DND-41 (cell line): Measurements from ENCODE around the gene HOXD8.

ENCODE experiments used
- CTCF ChIP-seq: IDR thresholded peaks from 2 replicates; pipeline ENCODE4 v1.5.1; 2012; ENCODE audit warnings: borderline replicate concordance, low read length, moderate library complexity, mild to moderate bottlenecking; ENCODE audit not compliant: poor library complexity, severe bottlenecking; ENCODE audit errors: extremely low read depth
- EZH2 ChIP-seq: IDR thresholded peaks from 3 replicates; pipeline ENCODE4 v1.6.1; 2012; ENCODE audit warnings: borderline replicate concordance, low read depth, mild to moderate bottlenecking, moderate library complexity, low read length, inconsistent platforms; ENCODE audit not compliant: severe bottlenecking

DNA sequence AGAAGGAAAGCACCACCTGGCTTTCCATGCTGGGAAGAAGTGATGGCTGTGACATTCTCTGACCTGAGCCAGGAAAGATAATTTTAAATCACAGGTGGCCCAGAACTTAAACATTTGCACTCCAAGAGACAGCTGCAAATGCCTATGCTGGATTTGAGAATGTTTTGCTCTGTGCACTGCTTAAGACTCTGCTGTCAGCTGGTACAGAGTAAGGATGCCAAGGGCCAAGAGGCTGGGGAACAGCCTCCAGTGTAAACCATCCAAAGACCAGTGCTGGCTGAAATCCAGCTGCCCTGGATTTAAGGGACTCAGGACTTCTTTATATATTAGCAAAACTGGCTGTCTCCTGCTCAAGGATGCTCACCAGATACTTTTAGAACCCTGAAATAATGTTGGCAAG lies 3.9 kb downstream of the HOXD8 start:
- no peak for TF ChIP-seq CTCF
- no peak for TF ChIP-seq EZH2
